ENCODE measurements around the gene CRABP2.

DNA sequence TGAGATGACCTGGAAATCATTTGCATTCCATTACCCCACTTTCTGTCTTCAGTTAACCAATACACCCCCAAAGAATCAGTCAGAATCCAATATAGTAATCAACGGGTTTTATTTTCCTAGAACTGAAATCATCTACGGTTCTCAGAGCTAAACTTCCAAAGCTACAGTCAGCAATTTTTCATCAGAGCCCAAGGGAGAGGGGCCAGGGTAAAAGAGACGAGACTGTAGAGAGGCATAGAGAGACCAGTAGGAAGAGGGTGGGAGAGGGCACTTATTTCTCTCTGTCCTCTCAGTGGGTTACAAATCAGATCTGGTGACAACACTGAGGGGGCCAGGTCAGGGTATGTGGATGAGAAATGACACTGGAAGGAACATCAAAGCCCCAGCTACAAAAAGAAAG is 36.6 kb upstream of the CRABP2 start:
- TF ChIP-seq, protein P1, sequence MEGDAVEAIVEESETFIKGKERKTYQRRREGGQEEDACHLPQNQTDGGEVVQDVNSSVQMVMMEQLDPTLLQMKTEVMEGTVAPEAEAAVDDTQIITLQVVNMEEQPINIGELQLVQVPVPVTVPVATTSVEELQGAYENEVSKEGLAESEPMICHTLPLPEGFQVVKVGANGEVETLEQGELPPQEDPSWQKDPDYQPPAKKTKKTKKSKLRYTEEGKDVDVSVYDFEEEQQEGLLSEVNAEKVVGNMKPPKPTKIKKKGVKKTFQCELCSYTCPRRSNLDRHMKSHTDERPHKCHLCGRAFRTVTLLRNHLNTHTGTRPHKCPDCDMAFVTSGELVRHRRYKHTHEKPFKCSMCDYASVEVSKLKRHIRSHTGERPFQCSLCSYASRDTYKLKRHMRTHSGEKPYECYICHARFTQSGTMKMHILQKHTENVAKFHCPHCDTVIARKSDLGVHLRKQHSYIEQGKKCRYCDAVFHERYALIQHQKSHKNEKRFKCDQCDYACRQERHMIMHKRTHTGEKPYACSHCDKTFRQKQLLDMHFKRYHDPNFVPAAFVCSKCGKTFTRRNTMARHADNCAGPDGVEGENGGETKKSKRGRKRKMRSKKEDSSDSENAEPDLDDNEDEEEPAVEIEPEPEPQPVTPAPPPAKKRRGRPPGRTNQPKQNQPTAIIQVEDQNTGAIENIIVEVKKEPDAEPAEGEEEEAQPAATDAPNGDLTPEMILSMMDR (IDR thresholded peaks at IDR 0.05; ENCODE audit: low read depth, low read length), result no peak
- TF ChIP-seq MYC (IDR thresholded peaks at IDR 0.05; ENCODE audit: low read depth, low read length), result no peak
